Posterior cingulate gyrus (tissue), 11 donors: ENCODE measurements around the gene ERV3-1.
"Not testable (repeated sequence)": the region's sequence is repeated elsewhere in the genome, so short reads cannot be mapped to it uniquely, and the experiment has no call there.

Experiments used
- DNase-seq, 10 donors: peaks; one replicate each; pipeline versions ENCODE4 v3.0.0 to v3.0.0-alpha.2; 2020 to 2021; ENCODE audit warnings: mixed read lengths in 3 of 10
- intact Hi-C: fragments of 100-400 bp; cut with DNase I; formaldehyde crosslinking; loops from one replicate; pipeline ENCODE4 v1.15.1; 2023

The ERV3-1 gene

GRCh38 chr7:64946772-64947171 is 59.7 kb downstream of the ERV3-1 start:
- DNase-seq: peak in 5 of 10 donors; percentile 18 to 88 (median 79)
- intact Hi-C loops: no loop called here

GRCh38 chr7:64945503-64946175 is 60.8 kb downstream of the ERV3-1 start:
- intact Hi-C loops: no loop called here
- DNase-seq: no peak

GRCh38 chr7:64944667-64945502 is 61.6 kb downstream of the ERV3-1 start:
- DNase-seq, intact Hi-C loops: not testable (repeated sequence)
